HepG2 (cell line): ENCODE measurements around the gene ENPP7. TPM values are rescaled to one million over a fixed set of nuclear protein-coding genes. Genes with fewer than 3 reads are reported as not detected.

Experiments used
- ATAC-seq: fragments of 200-7000 bp; cut with Tn5 transposase; 3 replicates; pipeline ENCODE4 v1.9.1; 2020; ENCODE audit warnings: mild to moderate bottlenecking, moderate library complexity
- BruUV-seq: library from RNA; stranded (reverse); fragments of 400-500 nt; replicated peaks from 2 replicates; lab custom pipeline; 2021; lab: Mats Ljungman, UMichigan
- CTCF ChIA-PET: fragments of 300-600 bp; formaldehyde crosslinking; extraction: SDS; loops from one replicate; lab custom pipeline; 2021; ENCODE audit warnings: low total read pairs, inconsistent platforms, low intra/inter-chr PET ratio; lab: Yijun Ruan, JAX
- POLR2A ChIA-PET: fragments of 350-600 bp; sonication (Branson Sonifier 250); formaldehyde crosslinking; loops from one replicate; lab custom pipeline; 2020; ENCODE audit warnings: antibody characterized with exemption, inconsistent platforms; lab: Yijun Ruan, JAX
- DNase-seq: peaks from one replicate; pipeline ENCODE4 v3.0.0-alpha.2; 2015; ENCODE audit warnings: low spot score
- FAIRE-seq: peaks from 3 replicates; lab custom pipeline; 2011; peaks lifted over from hg19 to GRCh38; lab: Jason Lieb, UNC
- H2AFZ ChIP-seq: one replicate; pipeline ENCODE4 v1.6.1; 2011; ENCODE audit warnings: low read length, inconsistent platforms
- H3K27ac ChIP-seq: fragments of 300-600 bp; 3 replicates; pipeline ENCODE4 v1.8.0; 2011; ENCODE audit warnings: mixed run types, mild to moderate bottlenecking, mixed read lengths, low read length, inconsistent platforms; ENCODE audit not compliant: insufficient read depth; ENCODE audit errors: extremely low read length
- H3K27me3 ChIP-seq, 2 experiments: fragments of 200-600 bp in 1 of 2; 2 replicates in 1 of 2; 3 replicates in 1 of 2; pipeline versions ENCODE4 v1.6.0 to v1.8.0; 2011; ENCODE audit warnings: low read length in 2 of 2, mild to moderate bottlenecking in 2 of 2, moderate library complexity in 2 of 2, inconsistent platforms in 1 of 2; ENCODE audit not compliant: insufficient read depth in 2 of 2, control insufficient read depth in 1 of 2
- H3K36me3 ChIP-seq, 2 experiments: fragments of 200-600 bp in 1 of 2; replicated peaks in 1 of 2; 2 replicates in 1 of 2; 3 replicates in 1 of 2; pipeline versions ENCODE4 v1.5.1 to v1.8.0; 2011; ENCODE audit warnings: low read length in 2 of 2, inconsistent platforms in 1 of 2; ENCODE audit not compliant: insufficient read depth in 2 of 2, control insufficient read depth in 1 of 2
- H3K4me1 ChIP-seq: 2 replicates; pipeline ENCODE4 v1.5.1; 2012; ENCODE audit warnings: low read length, inconsistent platforms; ENCODE audit not compliant: insufficient read depth
- H3K4me2 ChIP-seq: 2 replicates; pipeline ENCODE4 v1.6.0; 2011; ENCODE audit warnings: low read depth, low read length, inconsistent platforms
- H3K4me3 ChIP-seq, 3 experiments: fragments of 200-600 bp in 1 of 3; sonication (generic), shearing (Covaris generic) in 1 of 3; replicated peaks in 1 of 3; 2 replicates each; pipeline ENCODE4 v1.5.1; 2011 to 2016; ENCODE audit warnings: low read length in 3 of 3, inconsistent platforms in 2 of 3, low read depth in 2 of 3, mild to moderate bottlenecking in 2 of 3, control low read depth in 1 of 3, mixed read lengths in 1 of 3; ENCODE audit not compliant: insufficient read depth in 1 of 3
- H3K79me2 ChIP-seq: one replicate; pipeline ENCODE4 v1.6.1; 2011; ENCODE audit warnings: low read length, inconsistent platforms; ENCODE audit not compliant: insufficient read depth
- H3K9ac ChIP-seq: 2 replicates; pipeline ENCODE4 v1.6.0; 2011; ENCODE audit warnings: mild to moderate bottlenecking, low read depth, low read length, inconsistent platforms; ENCODE audit not compliant: insufficient read depth
- H3K9me3 ChIP-seq: 2 replicates; pipeline ENCODE4 v1.5.1; 2012; ENCODE audit warnings: mild to moderate bottlenecking, low read length
- H4K20me1 ChIP-seq: 2 replicates; pipeline ENCODE4 v1.6.0; 2011; ENCODE audit warnings: inconsistent platforms, mild to moderate bottlenecking, low read length, moderate library complexity; ENCODE audit not compliant: insufficient read depth
- BCL6 ChIP-seq: IDR thresholded peaks from 2 replicates; pipeline ENCODE4 v1.6.1; 2016; ENCODE audit warnings: missing genetic modification reagents, missing compliant biosample characterization
- BCLAF1 ChIP-seq: fragments of 450-650 bp; IDR thresholded peaks from 2 replicates; pipeline ENCODE4 v1.6.1; 2017; ENCODE audit warnings: mild to moderate bottlenecking
- EZH2 ChIP-seq: conservative IDR thresholded peaks from 2 replicates; pipeline ENCODE4 v1.6.1; 2012; ENCODE audit warnings: mild to moderate bottlenecking, low read depth, low read length, moderate library complexity
- GATA4 ChIP-seq: sonication (generic); IDR thresholded peaks from 2 replicates; pipeline ENCODE4 v1.6.1; 2016; ENCODE audit warnings: antibody characterized with exemption, low read depth, borderline replicate concordance
- HDAC1 ChIP-seq: sonication (generic); formaldehyde crosslinking; IDR thresholded peaks from 2 replicates; pipeline ENCODE4 v1.5.1; 2020; ENCODE audit warnings: mild to moderate bottlenecking, missing genetic modification reagents
- MBNL3 ChIP-seq: fragments of 250-450 bp; sonication (Bioruptor Pico); conservative IDR thresholded peaks from 2 replicates; pipeline ENCODE4 v1.8.0; 2022; ENCODE audit warnings: mild to moderate bottlenecking, inconsistent platforms
- MZF1 ChIP-seq: sonication (generic); formaldehyde crosslinking; IDR thresholded peaks from 2 replicates; pipeline ENCODE4 v1.8.1; 2023; ENCODE audit warnings: mild to moderate bottlenecking, missing genetic modification reagents, borderline replicate concordance
- REL ChIP-seq: sonication (generic); formaldehyde crosslinking; conservative IDR thresholded peaks from 2 replicates; pipeline ENCODE4 v1.8.0; 2022; ENCODE audit warnings: mild to moderate bottlenecking, missing genetic modification reagents, moderate library complexity
- SNAPC5 ChIP-seq: sonication (generic); formaldehyde crosslinking; IDR thresholded peaks from 2 replicates; pipeline ENCODE4 v1.8.1; 2023; ENCODE audit warnings: mild to moderate bottlenecking, missing genetic modification reagents, borderline replicate concordance
- TEAD2 ChIP-seq: sonication (generic); formaldehyde crosslinking; IDR thresholded peaks from 2 replicates; pipeline ENCODE4 v1.9.0; 2021; ENCODE audit warnings: missing genetic modification reagents
- YY1 ChIP-seq: IDR thresholded peaks from 2 replicates; pipeline ENCODE4 v1.6.1; 2011; ENCODE audit warnings: low read length, low read depth, moderate library complexity, mild to moderate bottlenecking; ENCODE audit not compliant: insufficient read depth, insufficient replicate concordance
- ZBTB39 ChIP-seq: sonication (generic); formaldehyde crosslinking; IDR thresholded peaks from 2 replicates; pipeline ENCODE4 v1.5.0; 2020; ENCODE audit warnings: missing genetic modification reagents
- ZFP82 ChIP-seq: sonication (generic); formaldehyde crosslinking; IDR thresholded peaks from 2 replicates; pipeline ENCODE4 v1.5.1; 2020; ENCODE audit warnings: mild to moderate bottlenecking, missing genetic modification reagents, borderline replicate concordance
- ZNF274 ChIP-seq: sonication (generic); formaldehyde crosslinking; IDR thresholded peaks from 2 replicates; pipeline ENCODE4 v1.5.1; 2020; ENCODE audit warnings: mild to moderate bottlenecking, missing genetic modification reagents
- ZNF513 ChIP-seq: sonication (generic); formaldehyde crosslinking; conservative IDR thresholded peaks from 2 replicates; pipeline ENCODE4 v1.5.0; 2020; ENCODE audit warnings: missing genetic modification reagents
- ZNF777 ChIP-seq: sonication (generic); formaldehyde crosslinking; IDR thresholded peaks from 2 replicates; pipeline ENCODE4 v1.4.0; 2020; ENCODE audit warnings: missing genetic modification reagents
- ZSCAN25 ChIP-seq: sonication (generic); formaldehyde crosslinking; IDR thresholded peaks from 2 replicates; pipeline ENCODE4 v1.8.0; 2022; ENCODE audit warnings: mild to moderate bottlenecking, missing genetic modification reagents
- WGBS: methylation state at CpG from one replicate; pipeline ENCODE4 v1.1.6; 2017; ENCODE audit warnings: low lambda C conversion rate; 5-methylcytosine and 5-hydroxymethylcytosine counted together
- in situ Hi-C: cut with HindIII; loops from 2 replicates; pipeline ENCODE4 v1.10.0; 2017; ENCODE audit warnings: low pct_unique_long_range_greater_than_20kb; ENCODE audit not compliant: extremely low pct_ligation_motif_present
- intact Hi-C: fragments of 100-400 bp; cut with micrococcal nuclease; formaldehyde crosslinking; loops from one replicate; pipeline ENCODE4 v1.10.0; 2022; ENCODE audit not compliant: unreplicated experiment
- polyA plus RNA-seq, 8 experiments: library from polyadenylated mRNA; depleted of rRNA in 3 of 8; stranded (reverse) in 7 of 8; unstranded in 1 of 8; fragments of >200 nt; fragmentation: Illumina TruSeq in 4 of 8; extraction: Trizol in 4 of 8; gene quantifications; 2 replicates each; pipeline versions ENCODE4 v1.2.1 to v1.2.3, GENCODE V29; 2011 to 2016; ENCODE audit warnings: low read depth in 4 of 8, missing spikeins in 1 of 8, mixed read lengths in 1 of 8; ENCODE audit not compliant: insufficient read depth in 1 of 8
- total RNA-seq, 5 experiments: library from RNA; depleted of rRNA; stranded (reverse); fragments of >200 nt; fragmentation: Illumina TruSeq; extraction: Trizol; gene quantifications; 2 replicates each; pipeline ENCODE4 v1.2.3, GENCODE V29; 2016; ENCODE audit warnings: low read depth in 1 of 5

The ENPP7 gene
- total and polyA plus RNA-seq, 2 of the 13 experiments (the other 11 are each of a cell fraction or from before 2014, with no cell fraction given): 1.1 to 2.2 TPM

GRCh38 chr17:79748295-79749099 lies 17.8 kb downstream of the ENPP7 start:
- peaks cover 9 to 40% of the 10 kb centered on the region in 2 experiments; a peak in 3 of 5 replicates for H3K27me3 ChIP-seq
- CTCF ChIA-PET: interaction anchor here (1.5 kb wide), 1 partner anchor 87 kb away, joined by 3 read pairs; no protein-coding TSS in a partner anchor
- H3K9ac ChIP-seq: peak overlapping the region; percentile 26; the same call in 1 of the 2 replicates
- WGBS: 17% methylated on average over 12 of the region's 55 CpGs
- BruUV-seq: no TSS peak
- POLR2A ChIA-PET: no interaction called here
- H3K4me1 ChIP-seq: peaks cover 74% of the 10 kb centered on the region
- in situ Hi-C loops: no loop called here
- no peaks in the 10 kb centered on the region for H4K20me1 ChIP-seq
- no peaks in the 10 kb centered on the region for H3K79me2 ChIP-seq
- DNase-seq: no peak
- H2AFZ ChIP-seq: no peak overlapping the region
- H3K36me3 ChIP-seq: no peaks in the 10 kb centered on the region
- no peak for FAIRE-seq
- no peak overlapping the region for H3K27ac ChIP-seq
- intact Hi-C loops: loop anchor here (10.0 kb wide), 1 partner anchor 86 kb away; the partner anchor contains the start of gene CBX4
- H3K9me3 ChIP-seq: no peaks in the 10 kb centered on the region
- peak overlapping the region in 2 of 3 experiments; percentile 15 to 60; a peak in 1 of 6 replicates for H3K4me3 ChIP-seq
- ATAC-seq: no peak
- H3K4me2 ChIP-seq: peak overlapping the region; percentile 53
- TF ChIP-seq HDAC1 (CRISPR knock-in tag): no peak
- TF ChIP-seq BCLAF1: no peak
- TF ChIP-seq YY1: no peak
- TF ChIP-seq EZH2: peak; percentile 92
- TF ChIP-seq ZNF274: 0 out of 2 replicates have a peak, but pooled peaks have one; percentile 26
- TF ChIP-seq BCL6: no peak
- TF ChIP-seq GATA4: no peak
- no peak for TF ChIP-seq TEAD2 (CRISPR knock-in tag)
- TF ChIP-seq SNAPC5 (CRISPR knock-in tag): no peak
- no peak for TF ChIP-seq MZF1 (CRISPR knock-in tag)
- no peak for TF ChIP-seq ZNF513 (CRISPR knock-in tag)
- TF ChIP-seq ZNF777 (CRISPR knock-in tag): peak; percentile 31; the same call in 1 of the 2 replicates
- TF ChIP-seq ZSCAN25 (CRISPR knock-in tag): 0 out of 2 replicates have a peak, but pooled peaks have one; percentile 22
- no peak for TF ChIP-seq ZFP82
- no peak for TF ChIP-seq MBNL3 (CRISPR knock-in tag)
- no peak for TF ChIP-seq REL
- no peak for TF ChIP-seq ZBTB39 (CRISPR knock-in tag)
